ENCODE measurements around the gene DNAJB2. TPM values are rescaled to one million over a fixed set of nuclear protein-coding genes. Genes with fewer than 3 reads are reported as not detected.

Gene DNAJB2
- total RNA-seq, 1 donor from 2014 or later: 59.2 TPM

- DNase-seq (ENCODE audit: low read depth, low spot score): no peak
- no peak overlapping the region for H3K4me3 Mint-ChIP-seq
- H3K4me1 Mint-ChIP-seq: no peaks in the 10 kb centered on the region
- no peaks in the 10 kb centered on the region for H3K9me3 Mint-ChIP-seq
- no peak overlapping the region for H3K27ac Mint-ChIP-seq (ENCODE audit: unreplicated experiment)
- no peak for TF ChIP-seq CTCF (conservative IDR thresholded peaks at IDR 0.05)
- H3K36me3 Mint-ChIP-seq (ENCODE audit: low read depth): no peaks in the 10 kb centered on the region
- peaks cover 63% of the 10 kb centered on the region for H3K27me3 Mint-ChIP-seq (ENCODE audit: low read depth)
These were observed 8.1 kb upstream of the DNAJB2 start for GRCh38 chr2:219271021-219271420.

- Mint-ChIP-seq H3K36me3 (ENCODE audit: low read depth) (no peaks in the 10 kb centered on the region), H3K4me3 (no peak overlapping the region), H3K27me3 (ENCODE audit: low read depth) (peaks cover 61% of the 10 kb centered on the region), H3K9me3 (no peaks in the 10 kb centered on the region), H3K4me1 (peaks cover under 1% of the 10 kb centered on the region), H3K27ac (ENCODE audit: unreplicated experiment) (no peak overlapping the region)
- no peak for DNase-seq (ENCODE audit: low read depth, low spot score)
- no peak for TF ChIP-seq CTCF (conservative IDR thresholded peaks at IDR 0.05)
These were observed 6.8 kb upstream of the DNAJB2 start for GRCh38 chr2:219272356-219272755.

DNA sequence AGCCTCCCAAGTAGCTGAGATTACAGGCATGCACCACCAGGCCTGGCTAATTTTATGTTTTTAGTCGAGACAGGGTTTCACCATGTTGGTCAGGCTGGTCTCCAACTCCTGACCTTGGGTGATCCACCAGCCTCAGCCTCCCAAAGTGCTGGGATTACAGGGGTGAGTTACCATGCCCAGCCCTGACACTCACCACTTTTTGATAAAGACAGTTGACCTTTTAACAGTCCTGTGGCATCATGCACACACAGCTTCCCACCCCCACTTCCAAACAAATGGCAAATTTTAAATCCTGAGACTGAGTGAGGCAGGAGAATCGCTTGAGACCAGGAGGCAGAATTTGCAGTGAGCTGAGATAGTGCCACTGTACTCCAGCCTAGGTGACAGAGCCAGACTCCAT is 6.2 kb upstream of the DNAJB2 start:
- Mint-ChIP-seq H3K36me3 (ENCODE audit: low read depth) (no peaks in the 10 kb centered on the region), H3K27me3 (ENCODE audit: low read depth) (peaks cover 63% of the 10 kb centered on the region)

DNA sequence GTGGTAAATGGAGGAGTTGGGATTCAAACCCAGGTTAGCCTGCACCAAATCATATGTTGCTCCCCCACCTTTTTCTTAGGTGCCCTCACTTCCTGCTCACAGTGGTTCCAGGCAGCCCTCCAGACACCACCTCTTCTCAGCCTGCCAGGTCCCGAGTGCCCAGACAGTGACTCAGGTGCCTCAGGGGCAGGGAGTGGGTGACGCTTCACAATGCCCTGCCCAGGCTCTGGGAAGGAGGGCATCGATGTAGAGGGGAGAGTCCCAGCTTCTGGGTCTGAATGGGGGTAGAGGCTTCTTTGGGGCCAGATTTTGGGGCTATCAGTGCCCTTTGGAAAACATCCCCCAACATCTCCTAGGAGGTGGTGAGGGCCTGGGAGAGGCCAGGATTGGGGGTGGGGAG is 5.2 kb upstream of the DNAJB2 start:
- DNase-seq (ENCODE audit: low read depth, low spot score): no peak
- H3K27me3 Mint-ChIP-seq (ENCODE audit: low read depth): peaks cover 55% of the 10 kb centered on the region
- no peaks in the 10 kb centered on the region for H3K9me3 Mint-ChIP-seq
- no peaks in the 10 kb centered on the region for H3K36me3 Mint-ChIP-seq (ENCODE audit: low read depth)
- peak overlapping the region; percentile 50 for H3K27ac Mint-ChIP-seq (ENCODE audit: unreplicated experiment)
- H3K4me3 Mint-ChIP-seq: no peak overlapping the region
- TF ChIP-seq CTCF (conservative IDR thresholded peaks at IDR 0.05): no peak
- peaks cover 15% of the 10 kb centered on the region for H3K4me1 Mint-ChIP-seq

More for the DNA sequence above, 6.2 kb upstream of the DNAJB2 start:
- no peak overlapping the region for H3K4me3 Mint-ChIP-seq
- DNase-seq (ENCODE audit: low read depth, low spot score): no peak
- H3K9me3 Mint-ChIP-seq: no peaks in the 10 kb centered on the region
- peaks cover 7% of the 10 kb centered on the region for H3K4me1 Mint-ChIP-seq
- no peak for TF ChIP-seq CTCF (conservative IDR thresholded peaks at IDR 0.05)
- H3K27ac Mint-ChIP-seq (ENCODE audit: unreplicated experiment): no peak overlapping the region

DNA sequence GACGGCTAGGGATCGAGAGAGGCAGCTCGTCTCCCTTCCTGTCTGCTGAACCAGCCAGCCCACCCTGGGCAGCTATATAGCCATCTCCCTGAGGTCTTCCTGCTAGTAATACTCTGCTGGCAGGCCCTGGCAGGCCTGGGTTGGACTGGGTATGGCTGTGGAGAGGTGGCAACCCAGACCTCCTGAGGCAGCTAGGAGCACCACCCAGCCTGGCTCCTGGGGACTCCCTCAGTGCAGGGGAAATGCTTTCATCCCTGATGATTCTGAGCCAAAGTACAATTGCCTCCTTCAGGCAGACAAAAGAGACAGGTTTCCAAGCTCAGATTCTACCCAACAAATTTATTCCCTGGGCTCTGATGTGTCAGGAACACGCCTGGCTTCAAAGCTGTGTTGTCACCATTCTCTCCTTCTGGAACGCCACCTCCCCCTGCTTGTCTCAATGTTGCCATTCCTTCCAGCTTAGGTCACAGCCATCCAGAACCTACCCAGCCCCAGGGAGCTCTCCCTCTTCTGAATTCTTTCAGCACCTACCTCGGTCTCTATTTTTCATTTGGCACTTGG is 4.7 kb upstream of the DNAJB2 start:
- H3K36me3 Mint-ChIP-seq (ENCODE audit: low read depth): no peaks in the 10 kb centered on the region
- H3K9me3 Mint-ChIP-seq: no peaks in the 10 kb centered on the region
- H3K27me3 Mint-ChIP-seq (ENCODE audit: low read depth): peaks cover 50% of the 10 kb centered on the region
- peaks cover 17% of the 10 kb centered on the region for H3K4me1 Mint-ChIP-seq
- no peak for TF ChIP-seq CTCF (conservative IDR thresholded peaks at IDR 0.05)
- H3K4me3 Mint-ChIP-seq: no peak overlapping the region
- no peak overlapping the region for H3K27ac Mint-ChIP-seq (ENCODE audit: unreplicated experiment)
- no peak for DNase-seq (ENCODE audit: low read depth, low spot score)
